ENCODE data around the gene MYBL2.

MYBL2 gene

DNA sequence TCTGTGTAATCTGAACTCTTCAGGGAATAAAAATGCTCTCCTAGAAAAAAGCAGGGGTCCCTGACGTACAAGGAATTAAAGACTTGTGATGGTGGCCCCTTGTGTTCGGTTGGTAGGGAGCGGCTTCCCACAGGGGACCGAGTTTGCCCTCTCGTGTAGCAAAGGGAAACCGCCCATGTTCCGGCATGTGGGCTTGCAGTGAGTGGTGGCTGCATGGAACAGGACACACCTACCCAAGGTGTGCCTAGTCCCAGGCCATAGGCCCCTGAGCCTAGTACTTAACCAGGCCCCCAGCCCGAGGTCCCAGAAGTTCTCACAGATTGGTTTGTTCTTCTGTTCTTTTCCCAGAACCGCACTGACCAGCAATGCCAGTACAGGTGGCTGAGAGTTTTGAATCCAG lies 15.5 kb downstream of the MYBL2 start:
- no peak for FAIRE-seq

DNA sequence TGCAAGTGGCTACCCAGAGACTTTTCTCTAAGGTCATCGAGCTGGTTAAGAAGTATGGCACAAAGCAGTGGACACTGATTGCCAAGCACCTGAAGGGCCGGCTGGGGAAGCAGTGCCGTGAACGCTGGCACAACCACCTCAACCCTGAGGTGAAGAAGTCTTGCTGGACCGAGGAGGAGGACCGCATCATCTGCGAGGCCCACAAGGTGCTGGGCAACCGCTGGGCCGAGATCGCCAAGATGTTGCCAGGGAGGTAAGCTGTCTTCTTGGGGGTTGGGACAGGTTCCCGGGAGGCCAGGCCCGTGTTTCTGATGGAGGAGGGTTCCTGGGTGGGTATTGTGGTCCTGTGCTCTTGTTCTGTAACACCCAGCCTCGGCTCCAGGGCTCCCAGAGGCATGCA lies 19.9 kb downstream of the MYBL2 start:
- FAIRE-seq = no peak

DNA sequence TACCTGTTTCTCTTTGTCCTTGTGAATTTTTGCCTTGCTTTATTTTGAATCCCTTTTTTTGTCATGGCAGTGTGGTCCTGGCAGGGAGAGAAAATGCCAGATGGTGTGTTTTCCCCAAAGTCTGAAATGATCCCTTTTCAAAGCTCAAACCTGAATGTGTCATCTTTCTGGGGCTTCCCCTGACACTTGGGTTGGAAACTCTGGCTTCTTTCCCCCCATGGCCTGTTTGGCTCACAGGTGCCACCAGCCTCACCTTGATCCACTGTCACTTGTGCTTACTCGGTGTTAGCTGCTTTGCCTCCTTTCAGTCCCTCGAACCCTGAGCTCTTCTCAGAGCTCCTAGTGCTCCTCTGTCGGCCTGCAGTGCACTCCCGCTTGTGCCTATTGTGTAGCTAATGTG lies 22.3 kb downstream of the MYBL2 start:
- FAIRE-seq = no peak

DNA sequence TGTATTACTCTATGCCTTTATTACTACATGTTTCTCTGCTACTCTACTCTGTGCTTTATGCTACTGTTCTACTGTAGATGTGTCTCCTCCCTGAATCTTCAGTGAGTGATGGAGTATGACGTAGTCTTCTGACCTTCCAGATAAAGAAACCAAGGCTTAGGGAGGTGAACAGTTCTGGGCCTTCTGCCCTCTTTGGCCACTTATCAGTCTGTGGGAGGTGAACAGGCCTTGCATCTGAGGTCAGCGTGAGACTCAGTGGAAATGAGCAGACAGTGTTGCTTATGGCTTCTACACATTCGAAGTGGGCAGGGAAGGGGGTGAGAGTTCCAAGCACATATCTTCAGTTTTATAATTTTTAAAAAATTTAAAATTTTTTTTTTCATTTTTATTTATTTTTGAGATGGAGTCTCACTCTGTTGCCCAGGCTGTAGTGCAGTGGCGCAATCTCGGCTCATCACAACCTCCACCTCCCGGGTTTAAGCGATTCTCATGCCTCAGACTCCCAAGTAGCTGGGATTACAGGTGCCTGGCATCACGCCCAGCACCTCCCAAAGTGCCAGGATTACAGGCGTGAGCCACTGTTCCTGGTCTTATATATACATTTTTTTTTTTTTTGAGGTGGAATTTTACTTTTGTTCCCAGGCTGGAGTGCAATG lies 24.2 kb downstream of the MYBL2 start:
- FAIRE-seq = no peak

DNA sequence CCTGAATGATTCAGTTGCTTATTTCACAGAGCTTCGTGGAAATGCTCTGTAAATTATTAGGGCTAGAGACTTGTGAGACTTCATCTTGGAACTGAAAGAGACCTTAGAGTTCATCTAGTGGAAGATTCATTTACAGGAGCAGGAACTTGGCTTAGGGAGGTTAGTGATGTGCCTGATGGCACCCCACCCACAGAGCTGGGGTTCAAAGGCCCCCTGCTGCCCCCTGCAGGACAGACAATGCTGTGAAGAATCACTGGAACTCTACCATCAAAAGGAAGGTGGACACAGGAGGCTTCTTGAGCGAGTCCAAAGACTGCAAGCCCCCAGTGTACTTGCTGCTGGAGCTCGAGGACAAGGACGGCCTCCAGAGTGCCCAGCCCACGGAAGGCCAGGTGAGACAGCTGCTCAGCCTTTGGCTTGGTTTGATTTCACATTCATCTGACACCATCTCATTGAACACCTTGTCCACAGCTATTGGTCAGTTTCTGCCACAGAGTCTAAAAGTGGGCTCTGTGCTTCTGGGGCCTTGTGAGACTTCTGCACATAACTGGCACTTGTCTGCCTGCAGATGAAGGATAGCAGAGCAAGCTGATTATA lies 25.1 kb downstream of the MYBL2 start:
- no peak for FAIRE-seq

DNA sequence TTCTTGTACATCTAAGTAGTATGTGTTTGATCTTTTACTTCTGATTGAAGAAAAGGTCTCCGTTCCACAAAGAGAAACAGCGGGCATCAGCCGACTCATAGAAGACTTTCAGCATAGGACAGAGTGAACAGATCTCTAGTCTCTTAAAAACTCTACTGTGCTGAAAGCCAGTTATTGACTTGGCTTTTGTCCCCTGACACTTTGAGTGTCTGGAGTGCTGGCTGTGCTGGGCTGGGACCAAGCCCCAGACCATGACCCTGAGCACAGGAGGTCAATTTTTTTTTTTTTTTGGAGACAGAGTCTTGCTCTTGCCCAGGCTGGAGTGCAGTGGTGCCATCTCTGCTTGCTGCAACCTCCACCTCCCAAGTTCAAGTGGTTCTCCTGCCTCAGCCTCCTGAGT lies 27.8 kb downstream of the MYBL2 start:
- FAIRE-seq = no peak

DNA sequence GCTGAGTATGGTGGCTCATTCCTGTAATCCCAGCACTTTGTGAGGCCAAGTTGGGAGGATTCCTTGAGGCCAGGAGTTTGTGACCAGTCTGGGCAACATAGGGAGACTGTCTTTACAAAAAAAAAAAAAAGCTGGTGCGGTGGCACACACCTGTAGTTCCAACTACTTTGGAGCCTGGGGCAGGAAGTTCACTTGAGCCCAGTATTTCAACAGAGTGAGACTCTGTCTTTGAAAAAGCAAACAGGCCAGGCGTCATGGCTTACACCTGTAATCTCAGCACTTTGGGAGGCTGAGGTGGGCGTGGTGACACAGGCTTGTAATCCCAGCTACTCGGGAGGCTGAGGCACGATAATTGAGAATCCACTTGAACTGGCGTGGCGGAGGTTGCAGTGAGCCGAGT lies 28.7 kb downstream of the MYBL2 start:
- FAIRE-seq = no peak

DNA sequence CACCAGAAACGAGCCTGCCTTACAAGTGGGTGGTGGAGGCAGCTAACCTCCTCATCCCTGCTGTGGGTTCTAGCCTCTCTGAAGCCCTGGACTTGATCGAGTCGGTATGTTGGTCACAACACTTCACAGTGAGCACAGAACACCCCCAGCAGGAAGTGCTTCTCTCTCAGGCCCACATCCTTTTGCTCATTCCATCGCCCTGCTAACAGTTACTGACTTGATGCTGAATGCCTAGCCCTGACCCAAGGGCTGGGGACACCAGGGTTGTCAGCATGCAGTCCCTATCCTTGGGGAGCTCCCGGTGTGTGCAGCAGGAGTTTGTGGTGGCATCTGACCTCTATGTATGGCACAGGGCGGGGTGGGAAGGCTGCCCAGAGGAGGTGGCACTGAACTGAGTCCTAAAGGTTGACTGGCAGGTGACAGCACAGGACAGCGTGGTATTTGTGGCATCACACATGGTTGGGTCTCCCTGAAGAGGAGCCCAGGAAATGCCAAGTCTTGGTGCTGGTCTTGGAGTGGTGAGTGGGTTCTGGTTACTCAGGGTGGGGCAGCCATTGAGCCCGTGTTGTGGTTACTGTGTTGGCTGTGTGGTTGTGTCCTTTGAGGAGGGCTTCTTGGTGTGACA lies 33.1 kb downstream of the MYBL2 start:
- FAIRE-seq = no peak

DNA sequence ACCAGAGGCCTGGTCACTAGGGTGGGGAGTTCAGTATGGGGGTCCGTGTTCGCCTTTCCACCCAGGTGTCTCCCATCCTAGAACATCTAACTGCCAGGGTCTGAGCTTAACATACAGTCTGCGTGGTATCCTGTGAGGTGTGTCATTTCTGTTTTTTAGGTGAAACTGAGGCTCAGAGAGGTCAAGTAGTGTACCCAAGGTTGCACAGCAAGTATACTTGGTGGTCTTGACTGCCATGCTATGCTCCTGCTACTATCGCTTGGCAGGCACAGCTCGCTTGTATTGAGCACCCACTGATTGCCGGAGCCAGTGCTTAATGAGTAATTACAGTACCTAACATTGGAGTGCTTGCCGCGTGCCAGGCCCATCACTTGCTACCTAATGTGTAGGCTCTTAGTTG lies 33.7 kb downstream of the MYBL2 start:
- no peak for FAIRE-seq

DNA sequence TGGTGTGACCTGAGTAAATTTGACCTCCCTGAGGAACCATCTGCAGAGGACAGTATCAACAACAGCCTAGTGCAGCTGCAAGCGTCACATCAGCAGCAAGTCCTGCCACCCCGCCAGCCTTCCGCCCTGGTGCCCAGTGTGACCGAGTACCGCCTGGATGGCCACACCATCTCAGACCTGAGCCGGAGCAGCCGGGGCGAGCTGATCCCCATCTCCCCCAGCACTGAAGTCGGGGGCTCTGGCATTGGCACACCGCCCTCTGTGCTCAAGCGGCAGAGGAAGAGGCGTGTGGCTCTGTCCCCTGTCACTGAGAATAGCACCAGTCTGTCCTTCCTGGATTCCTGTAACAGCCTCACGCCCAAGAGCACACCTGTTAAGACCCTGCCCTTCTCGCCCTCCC lies 35.6 kb downstream of the MYBL2 start:
- FAIRE-seq = no peak

DNA sequence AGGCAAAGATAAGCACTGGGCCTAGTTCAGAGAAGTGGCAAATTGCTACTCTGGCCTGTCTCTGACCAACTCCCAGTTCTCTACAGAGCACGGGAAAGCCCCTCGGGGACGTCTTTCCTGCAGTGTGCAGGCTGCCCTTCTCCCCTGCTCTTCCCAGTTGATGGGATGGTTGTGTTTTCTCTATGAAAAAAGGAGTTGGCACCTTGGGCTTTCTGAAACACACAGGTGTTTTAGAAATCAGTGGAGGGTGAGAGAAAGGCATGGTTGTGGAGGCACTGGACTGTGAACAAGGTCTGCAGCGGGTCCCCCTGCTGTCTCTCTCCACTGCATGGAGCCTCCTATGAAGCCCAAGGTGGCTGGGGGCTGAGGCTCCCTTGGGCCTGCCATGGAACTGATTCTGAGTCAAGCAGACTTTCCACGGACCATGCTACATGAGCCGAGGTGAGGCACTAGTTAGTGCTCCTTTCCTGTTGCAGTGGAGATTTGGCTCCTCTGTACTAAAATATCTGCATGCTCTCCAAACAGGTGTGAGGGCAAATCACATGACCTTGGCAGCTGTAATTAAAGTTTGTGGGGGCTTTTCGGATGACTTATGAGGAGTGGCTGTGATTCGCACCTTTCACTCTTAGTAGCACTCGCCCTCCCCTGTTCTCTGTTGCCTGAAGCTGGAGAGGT lies 43.6 kb downstream of the MYBL2 start:
- no peak for FAIRE-seq

DNA sequence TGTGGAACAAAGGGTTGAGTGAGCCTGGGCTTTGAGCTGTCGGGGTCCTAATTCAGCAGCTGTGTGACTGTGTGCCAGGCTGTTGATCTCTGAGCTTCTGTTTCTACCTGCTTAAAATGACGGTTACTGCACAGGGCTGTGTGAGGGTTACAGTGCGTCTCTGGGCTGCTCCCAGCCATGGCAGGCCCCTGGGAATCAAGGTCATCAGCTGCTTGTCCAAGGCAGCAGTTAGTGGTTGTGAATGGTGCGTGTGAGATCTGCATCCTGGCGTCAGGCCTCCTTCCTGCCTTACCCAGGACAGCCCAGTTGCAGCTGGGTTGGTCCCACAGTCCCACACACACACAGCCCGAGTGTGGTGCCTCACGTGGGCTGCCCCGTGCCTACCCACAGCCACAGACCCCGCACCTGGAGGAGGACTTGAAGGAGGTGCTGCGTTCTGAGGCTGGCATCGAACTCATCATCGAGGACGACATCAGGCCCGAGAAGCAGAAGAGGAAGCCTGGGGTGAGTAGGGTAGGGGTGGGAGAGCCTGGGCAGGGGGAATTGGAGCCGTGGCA lies 44.3 kb downstream of the MYBL2 start:
- no peak for FAIRE-seq

DNA sequence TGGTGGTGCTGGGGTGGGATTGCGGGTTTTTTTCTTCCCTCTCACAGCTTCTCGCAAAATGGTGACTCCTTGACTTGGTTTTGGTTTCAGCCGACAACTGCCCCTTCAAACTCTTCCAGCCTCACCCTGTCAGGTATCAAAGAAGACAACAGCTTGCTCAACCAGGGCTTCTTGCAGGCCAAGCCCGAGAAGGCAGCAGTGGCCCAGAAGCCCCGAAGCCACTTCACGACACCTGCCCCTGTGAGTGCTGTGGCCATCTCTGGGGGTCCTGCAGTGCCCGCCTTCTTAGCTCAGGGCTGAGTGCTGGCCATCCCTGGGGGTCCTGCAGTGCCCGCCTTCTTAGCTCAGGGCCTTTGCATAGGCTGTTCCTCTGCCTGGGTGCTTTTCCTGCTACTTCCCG lies 48.1 kb downstream of the MYBL2 start:
- no peak for FAIRE-seq

DNA sequence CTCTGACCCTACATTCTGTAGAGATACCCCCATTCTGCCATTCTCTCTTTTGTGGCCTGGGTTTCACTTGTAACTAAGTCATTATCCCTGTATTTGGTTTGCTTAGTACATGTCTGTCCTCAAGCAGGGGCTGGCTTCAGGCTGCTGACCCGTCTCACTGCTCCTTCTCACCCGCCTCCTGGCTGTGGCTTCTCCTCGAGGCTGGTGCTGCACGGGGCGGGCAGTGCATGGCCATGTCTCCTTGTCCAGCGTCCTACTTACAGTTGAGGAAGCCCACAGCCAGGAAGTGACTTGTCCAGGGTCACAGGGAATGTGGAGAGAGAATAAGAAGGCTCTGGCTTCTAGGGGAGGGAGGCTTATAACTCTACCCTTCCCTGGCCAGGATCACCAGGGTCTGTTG lies 48.6 kb downstream of the MYBL2 start:
- no peak for FAIRE-seq

DNA sequence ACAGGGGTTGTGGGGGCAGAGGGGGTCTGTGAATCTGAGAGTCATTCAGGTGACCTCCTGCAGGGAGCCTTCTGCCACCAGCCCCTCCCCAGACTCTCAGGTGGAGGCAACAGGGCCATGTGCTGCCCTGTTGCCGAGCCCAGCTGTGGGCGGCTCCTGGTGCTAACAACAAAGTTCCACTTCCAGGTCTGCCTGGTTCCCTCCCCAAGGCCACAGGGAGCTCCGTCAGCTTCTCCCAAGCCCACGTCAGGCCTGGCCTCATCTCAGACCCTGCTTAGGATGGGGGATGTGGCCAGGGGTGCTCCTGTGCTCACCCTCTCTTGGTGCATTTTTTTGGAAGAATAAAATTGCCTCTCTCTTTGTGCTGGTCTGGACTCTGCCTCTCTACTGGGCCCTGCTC lies 49.2 kb downstream of the MYBL2 start:
- FAIRE-seq = no peak

DNA sequence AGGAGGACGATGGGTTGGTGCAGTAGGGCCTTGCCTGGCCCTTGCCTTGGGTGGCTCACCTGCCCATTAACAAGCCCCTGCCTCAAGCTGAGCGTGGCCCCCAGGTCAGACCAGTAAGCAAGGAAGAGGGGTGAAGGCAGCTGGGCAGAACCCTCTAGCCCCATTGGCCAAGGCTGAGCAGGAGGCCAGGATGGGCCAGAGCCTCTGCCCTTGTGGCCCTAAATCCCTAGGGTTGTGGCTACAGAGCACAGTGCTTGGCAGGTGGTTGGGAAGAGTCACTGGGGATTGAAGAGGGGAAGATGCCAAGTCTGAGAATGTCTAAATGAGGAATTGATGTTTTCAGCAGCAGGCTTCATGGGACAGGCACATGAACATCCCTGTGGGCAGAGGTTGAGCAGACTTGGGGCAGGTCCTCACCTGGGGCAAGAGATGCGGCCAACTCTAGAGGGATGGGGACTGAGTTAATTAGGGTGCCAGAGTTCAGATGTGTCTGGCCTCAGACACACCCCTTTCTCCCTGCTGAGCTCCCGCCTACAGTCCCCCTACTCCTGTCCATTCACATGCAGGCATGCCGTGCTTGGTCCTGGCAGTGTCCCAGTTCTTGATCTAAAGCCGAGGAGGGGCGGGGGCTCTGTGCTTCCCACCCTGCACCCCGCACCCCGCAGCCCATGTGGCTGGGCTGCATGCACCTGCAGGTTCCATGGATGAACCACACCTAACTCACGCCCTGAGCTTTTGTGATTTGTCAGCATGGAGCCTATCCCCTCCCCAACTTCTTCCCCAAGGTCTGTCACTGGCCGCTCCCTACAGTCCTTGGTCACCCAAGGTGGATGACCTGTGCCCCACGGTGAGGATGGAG lies 50.1 kb downstream of the MYBL2 start:
- FAIRE-seq = no peak

DNA sequence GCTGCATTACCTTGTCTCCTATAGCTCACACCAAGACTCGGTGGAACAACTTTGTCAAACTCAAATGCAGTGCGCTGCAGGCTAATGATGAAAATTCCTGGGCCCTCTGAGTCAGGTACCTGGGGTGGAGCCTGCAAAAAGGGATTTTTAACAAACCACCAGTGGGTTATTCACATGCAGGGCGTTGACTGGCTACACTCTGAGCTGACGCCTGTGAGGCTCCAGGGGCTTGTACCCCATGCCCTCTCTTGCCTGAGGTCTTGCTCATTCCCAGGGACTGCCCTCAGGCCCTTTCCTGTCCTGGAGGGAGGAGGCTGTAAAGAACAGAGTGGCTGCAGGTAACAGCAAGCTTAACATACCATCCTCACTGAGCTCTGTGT lies 50.7 kb downstream of the MYBL2 start:
- FAIRE-seq = no peak

DNA sequence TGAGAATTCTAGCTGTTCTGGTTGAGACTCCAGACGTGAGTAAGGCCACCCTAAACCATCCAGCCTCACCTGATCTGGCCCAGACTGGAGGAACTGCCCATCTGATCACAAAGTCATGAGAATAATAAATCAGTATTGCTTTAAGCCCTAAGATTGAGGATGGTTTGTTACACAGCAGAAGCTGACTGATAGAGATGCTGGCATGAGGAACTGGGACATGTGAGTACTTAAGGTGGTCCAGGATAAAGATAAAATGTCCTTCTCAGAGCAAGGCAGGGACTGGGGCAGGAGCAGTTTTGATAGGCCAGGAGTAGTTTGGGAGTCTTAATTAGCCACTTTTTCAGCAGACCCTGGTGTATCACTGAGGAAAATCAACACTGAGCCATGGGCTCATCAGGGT lies 53.1 kb downstream of the MYBL2 start:
- FAIRE-seq = no peak

DNA sequence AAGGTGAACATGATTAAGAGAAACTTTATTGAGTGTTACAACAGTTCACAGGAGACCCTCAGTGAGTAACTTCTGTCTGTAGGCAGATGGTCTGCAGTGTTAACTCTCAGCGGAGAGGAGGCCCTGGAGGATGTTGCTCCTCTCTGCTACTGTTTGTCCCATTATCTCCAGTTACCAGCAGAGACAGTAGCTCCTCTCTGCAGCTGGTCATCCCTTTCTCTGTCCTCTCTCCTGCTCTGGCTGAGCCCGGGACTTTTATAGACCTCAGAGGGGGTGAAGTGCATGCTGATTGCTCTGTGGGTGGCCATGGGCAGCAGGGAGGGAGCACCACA lies 54.1 kb downstream of the MYBL2 start:
- FAIRE-seq = no peak

DNA sequence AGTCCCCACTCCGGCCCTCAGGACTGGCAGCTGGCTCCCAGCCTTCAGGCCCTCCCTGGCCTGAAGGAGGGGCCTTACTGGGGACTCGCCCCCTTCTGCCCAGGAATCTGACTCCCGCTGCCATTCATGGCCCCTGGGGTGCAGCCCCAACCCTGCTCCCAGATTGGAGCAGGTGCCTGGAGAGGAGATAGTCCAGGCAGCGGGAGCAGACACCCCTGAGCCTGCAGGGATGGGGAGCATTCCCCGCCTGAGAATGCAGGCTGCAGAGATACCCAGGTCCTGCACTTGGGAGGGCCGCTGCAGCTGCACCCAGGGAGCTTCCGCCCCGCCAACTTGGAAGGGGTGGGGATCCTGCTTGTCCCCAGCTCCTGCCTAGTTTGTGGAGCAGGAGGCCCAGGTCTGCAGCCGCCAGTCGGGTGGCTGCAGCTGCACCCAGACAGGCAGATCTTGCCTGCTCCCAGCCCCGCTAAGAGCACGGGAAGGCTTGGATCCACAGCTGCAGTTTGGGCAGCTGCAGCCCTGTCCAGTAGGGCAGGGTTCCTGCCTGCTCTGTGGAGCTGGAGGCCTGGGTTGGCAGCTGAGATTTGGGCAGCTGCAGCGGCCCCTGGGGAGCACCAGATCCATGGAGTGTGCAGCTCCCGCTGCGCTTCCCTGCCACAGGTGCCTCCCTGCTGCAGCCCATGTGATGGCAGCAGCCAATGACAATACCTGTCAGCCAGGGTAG lies 54.7 kb downstream of the MYBL2 start:
- no peak for FAIRE-seq

DNA sequence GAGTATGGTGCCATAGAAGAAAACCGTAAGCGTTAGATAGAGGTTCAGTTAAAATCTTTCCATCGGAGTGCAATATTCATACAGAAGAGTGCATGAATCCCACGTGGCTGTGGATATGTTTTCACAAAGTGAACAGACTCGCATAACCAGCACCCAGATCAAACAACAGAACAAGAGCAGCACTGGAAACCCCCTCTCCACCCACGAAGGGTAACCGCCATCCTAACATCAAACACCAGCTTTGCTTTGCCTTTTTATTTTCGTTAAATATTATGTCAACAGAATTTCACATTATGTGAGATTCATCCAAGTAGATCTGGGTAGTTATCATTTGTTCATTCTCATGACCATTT lies 55.2 kb downstream of the MYBL2 start:
- FAIRE-seq = no peak

DNA sequence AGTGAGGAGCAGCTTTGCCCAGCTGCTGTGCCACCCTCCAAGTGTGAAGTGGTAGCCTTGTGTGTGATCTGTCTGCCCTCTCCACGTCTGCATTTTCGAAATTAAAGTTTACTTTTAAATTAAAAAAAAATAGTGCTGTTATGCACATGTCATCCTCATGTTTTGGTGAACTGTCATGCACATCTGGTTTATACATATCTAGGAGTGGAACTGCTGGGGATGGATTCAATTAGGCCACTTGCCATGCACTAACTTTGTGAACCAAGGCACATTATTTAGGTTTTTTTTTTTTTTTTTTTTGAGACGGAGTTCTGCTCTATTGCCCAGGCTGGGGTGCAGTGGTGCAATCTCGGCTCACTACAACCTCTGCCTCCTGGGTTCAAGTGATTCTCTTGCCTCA lies 56.3 kb downstream of the MYBL2 start:
- no peak for FAIRE-seq
